ENCODE measurements around the gene BOLA2.
"Not testable (repeated sequence)": the region's sequence is repeated elsewhere in the genome, so short reads cannot be mapped to it uniquely, and the experiment has no call there.

The BOLA2 gene

GRCh38 chr16:29454269-29454668, at the start of gene BOLA2, which contains the start of gene SLX1B:
Gene BOLA2 (minus strand): TSS chr16:29454351. CDS start chr16:29454253, 98 bp downstream.
Gene SLX1B (plus strand): TSS chr16:29454533.
- DNase-seq: not testable (repeated sequence)

GRCh38 chr16:29482276-29482675, 28.1 kb upstream of the BOLA2 start:
- not testable (repeated sequence) for DNase-seq

DNA sequence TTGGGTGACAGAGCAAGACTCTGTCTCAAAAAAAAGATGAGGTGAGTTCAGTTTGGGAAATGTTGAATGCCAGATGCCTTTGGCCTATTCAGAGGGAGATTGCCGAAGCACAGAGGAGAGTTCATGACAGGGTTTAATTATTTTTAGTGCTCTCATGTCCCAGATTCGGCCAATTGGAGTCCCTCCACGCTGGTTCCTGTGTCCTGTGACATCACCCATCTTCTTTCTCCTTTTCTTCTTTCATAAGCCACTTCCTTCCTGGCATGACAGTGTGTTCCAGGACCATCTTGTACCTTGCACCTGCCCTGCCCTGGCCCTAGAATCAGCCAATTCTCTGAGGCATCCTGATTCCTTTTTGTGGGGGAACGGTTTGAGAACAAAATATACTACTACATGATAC, 17.9 kb upstream of the BOLA2 start:
- DNase-seq: not testable (repeated sequence)

GRCh38 chr16:29469660-29470059, 15.5 kb upstream of the BOLA2 start:
- not testable (repeated sequence) for DNase-seq

- DNase-seq: not testable (repeated sequence)
Observed at GRCh38 chr16:29467654-29468366, 13.7 kb upstream of the BOLA2 start.

- DNase-seq: not testable (repeated sequence)
Observed at GRCh38 chr16:29466904-29467303, 12.8 kb upstream of the BOLA2 start.

DNA sequence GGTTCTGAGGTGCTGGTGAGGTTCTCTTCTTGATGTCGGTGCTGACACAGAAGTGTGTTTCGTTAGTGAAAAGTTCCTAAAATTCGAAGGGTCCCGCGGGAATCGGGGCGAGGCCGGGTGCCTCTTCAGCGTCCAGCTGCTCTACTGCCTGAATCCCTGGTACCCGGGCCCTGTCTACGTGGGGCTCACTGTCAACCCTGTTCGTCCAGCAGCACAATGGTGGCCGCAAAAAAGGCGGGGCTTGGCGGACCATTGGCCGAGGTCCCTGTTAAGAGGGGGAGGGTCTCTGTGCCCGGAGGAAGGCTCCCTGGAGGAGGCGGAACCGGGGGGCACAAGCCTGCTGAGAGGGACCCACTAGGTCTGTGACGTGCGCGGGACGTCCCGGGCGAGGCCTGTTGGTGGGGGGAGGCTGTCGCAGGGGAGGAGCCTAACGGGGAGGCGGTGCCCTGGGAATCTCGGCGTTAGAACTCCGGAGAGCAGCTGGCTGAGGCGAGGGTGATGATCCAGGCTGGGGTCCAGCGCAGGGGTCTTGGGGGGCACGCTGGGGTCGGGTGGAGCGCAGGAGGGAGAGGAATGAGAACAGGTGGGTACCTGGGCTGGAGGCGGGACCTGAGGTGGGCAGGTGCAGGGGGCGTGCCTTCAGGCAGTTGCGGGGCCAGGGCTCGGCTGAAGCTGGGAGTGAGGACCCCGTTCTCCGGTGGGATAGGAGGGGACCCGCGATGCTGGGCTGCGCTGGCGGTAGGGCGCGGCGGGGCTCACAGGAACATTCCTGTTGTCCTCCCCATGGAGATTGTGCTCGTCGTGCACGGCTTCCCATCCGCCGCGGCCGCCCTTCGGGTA, 12.1 kb upstream of the BOLA2 start:
- DNase-seq: not testable (repeated sequence)

DNA sequence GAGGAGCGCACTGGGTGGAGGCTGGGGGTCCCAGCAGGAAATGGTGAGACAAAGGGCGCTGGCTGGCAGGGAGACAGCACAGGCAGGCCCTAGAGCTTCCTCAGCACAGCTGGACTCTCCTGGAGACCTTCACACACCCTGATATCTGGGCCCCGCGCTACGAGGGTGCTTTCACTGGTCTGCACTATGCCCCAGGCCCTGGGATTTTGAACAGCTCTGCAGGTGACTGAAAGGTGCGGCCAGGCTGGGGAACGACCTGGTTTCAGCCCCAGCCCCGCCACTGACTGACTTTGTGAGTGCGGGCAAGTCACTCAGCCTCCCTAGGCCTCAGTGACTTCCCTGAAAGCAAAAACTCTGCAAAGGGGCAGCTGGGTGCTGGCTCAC, 6.5 kb upstream of the BOLA2 start:
- DNase-seq: not testable (repeated sequence)

- not testable (repeated sequence) for DNase-seq
Observed at GRCh38 chr16:29459706-29460646, 5.8 kb upstream of the BOLA2 start, which contains the start of gene SULT1A4. Gene SULT1A4 (plus strand): TSS chr16:29459913. CDS start chr16:29461386, 1,473 bp downstream.

DNA sequence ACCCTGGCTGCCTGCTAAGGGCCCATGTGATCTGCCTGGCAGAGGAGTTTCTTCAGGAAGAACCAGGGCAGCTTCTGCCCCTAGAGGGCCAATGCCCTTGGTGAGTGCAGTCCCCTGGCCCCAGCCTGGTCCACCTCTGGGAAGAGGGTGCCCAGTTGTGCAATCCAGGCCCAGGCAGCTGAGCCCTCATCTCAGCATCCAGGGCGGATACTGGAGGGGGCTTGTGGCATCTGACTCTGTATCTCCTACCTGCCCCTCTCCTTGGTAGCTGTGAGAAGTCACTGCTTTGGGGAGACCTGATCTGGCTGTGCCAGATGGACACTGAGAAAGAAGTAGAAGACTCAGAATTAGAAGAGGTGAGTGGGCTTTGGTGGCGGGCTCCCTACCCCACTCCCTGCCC, 3.5 kb upstream of the BOLA2 start:
- not testable (repeated sequence) for DNase-seq

GRCh38 chr16:29454828-29455227, 677 bp upstream of the BOLA2 start:
- not testable (repeated sequence) for DNase-seq

DNA sequence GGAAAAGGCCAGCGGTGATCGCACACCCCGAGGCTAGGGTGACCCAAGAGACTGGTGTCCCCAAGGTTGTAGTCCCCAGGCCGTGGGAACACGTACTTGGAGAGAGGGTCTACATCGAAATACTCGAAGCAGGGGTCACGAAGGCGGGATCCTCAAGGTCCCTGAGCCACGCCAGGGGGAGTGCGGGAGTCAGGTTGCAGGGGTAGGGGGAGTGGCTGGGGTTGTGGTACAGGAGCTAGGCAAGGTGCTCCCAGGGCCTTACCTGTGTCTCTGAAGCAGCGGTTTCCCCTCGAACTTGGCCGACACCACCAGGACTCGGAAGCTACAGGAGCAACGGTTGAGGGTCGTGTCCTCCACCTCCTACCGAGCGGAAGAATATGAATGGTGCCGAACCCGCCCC, 397 bp downstream of the BOLA2 start:
- not testable (repeated sequence) for DNase-seq

DNA sequence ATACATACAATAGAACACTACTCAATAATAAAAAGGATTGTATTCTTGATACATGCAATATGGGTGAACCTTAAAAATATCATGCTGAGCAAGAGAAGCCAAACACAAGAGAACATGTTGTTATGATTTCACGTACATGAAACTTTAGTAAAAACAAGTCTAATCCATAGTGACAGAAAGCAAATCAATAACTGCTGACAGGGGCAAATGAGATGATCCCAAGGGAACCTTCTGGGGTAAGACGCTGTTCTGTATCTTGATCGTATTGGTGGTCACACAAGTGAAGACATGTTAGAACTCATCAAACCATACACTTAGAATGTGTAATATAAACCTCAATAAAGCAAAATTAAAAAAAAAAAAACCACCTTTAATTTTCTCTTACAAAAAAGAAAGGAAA, 28.8 kb downstream of the BOLA2 start:
- not testable (repeated sequence) for DNase-seq

- not testable (repeated sequence) for DNase-seq
Observed at GRCh38 chr16:29423587-29423986, 30.6 kb downstream of the BOLA2 start.

DNA sequence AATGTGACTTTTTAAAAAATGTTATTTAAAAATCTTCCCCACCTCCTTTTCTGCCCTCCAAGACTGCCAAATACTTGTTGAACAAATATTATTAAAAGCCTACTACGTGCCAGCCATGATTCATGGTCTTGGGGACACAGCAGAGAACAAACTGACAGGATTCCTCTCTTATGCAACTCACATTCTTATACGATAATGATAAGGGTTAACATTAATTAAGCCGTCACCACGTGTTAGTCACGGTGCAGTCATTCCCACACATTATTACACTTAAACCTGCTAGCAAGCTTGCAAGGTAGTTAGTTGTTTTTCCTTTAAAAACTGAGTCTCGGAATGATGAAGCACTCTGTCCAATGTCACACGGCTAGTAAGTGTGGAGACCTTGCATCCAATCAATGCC, 48.9 kb downstream of the BOLA2 start:
- DNase-seq: not testable (repeated sequence)

All from NCI-H526 treated with DMSO at 0.1 percent for 48 hours (cell line).